ENCODE data around the gene SLC24A3. TPM values are rescaled to one million over a fixed set of nuclear protein-coding genes. Genes with fewer than 3 reads are reported as not detected.

Gene SLC24A3
- total RNA-seq, 1 donor from 2014 or later: 0.51 TPM

- Mint-ChIP-seq H3K4me1 (no peaks in the 10 kb centered on the region), H3K27me3 (ENCODE audit: low read depth) (peaks cover 2% of the 10 kb centered on the region), H3K9me3 (peaks cover 12% of the 10 kb centered on the region), H3K27ac (ENCODE audit: unreplicated experiment) (no peak overlapping the region), H3K36me3 (ENCODE audit: low read depth) (peaks cover 10% of the 10 kb centered on the region), H3K4me3 (no peak overlapping the region)
- TF ChIP-seq CTCF (conservative IDR thresholded peaks at IDR 0.05): no peak
- no peak for DNase-seq (ENCODE audit: low read depth, low spot score)
Observed at GRCh38 chr20:19397666-19398065, 185.2 kb downstream of the SLC24A3 start.

GRCh38 chr20:19401096-19401495, 188.7 kb downstream of the SLC24A3 start:
- TF ChIP-seq CTCF (conservative IDR thresholded peaks at IDR 0.05): no peak
- no peak overlapping the region for H3K4me3 Mint-ChIP-seq
- H3K9me3 Mint-ChIP-seq: peaks cover 8% of the 10 kb centered on the region
- H3K27ac Mint-ChIP-seq (ENCODE audit: unreplicated experiment): no peak overlapping the region
- peaks cover 6% of the 10 kb centered on the region for H3K36me3 Mint-ChIP-seq (ENCODE audit: low read depth)
- H3K4me1 Mint-ChIP-seq: no peaks in the 10 kb centered on the region
- DNase-seq (ENCODE audit: low read depth, low spot score): no peak
- H3K27me3 Mint-ChIP-seq (ENCODE audit: low read depth): peaks cover 2% of the 10 kb centered on the region

GRCh38 chr20:19403549-19403948, 191.1 kb downstream of the SLC24A3 start:
- no peak for DNase-seq (ENCODE audit: low read depth, low spot score)
- Mint-ChIP-seq H3K27me3 (ENCODE audit: low read depth) (peaks cover 13% of the 10 kb centered on the region), H3K4me1 (no peaks in the 10 kb centered on the region), H3K9me3 (peaks cover 6% of the 10 kb centered on the region), H3K4me3 (no peak overlapping the region), H3K36me3 (ENCODE audit: low read depth) (peaks cover 6% of the 10 kb centered on the region), H3K27ac (ENCODE audit: unreplicated experiment) (no peak overlapping the region)
- TF ChIP-seq CTCF (conservative IDR thresholded peaks at IDR 0.05): no peak

GRCh38 chr20:19404826-19405225, 192.4 kb downstream of the SLC24A3 start:
- Mint-ChIP-seq H3K36me3 (ENCODE audit: low read depth) (no peaks in the 10 kb centered on the region), H3K4me3 (no peak overlapping the region), H3K27me3 (ENCODE audit: low read depth) (peaks cover 15% of the 10 kb centered on the region), H3K9me3 (no peaks in the 10 kb centered on the region), H3K4me1 (no peaks in the 10 kb centered on the region), H3K27ac (ENCODE audit: unreplicated experiment) (no peak overlapping the region)
- no peak for DNase-seq (ENCODE audit: low read depth, low spot score)
- TF ChIP-seq CTCF (conservative IDR thresholded peaks at IDR 0.05): no peak

- TF ChIP-seq CTCF (conservative IDR thresholded peaks at IDR 0.05): no peak
- H3K36me3 Mint-ChIP-seq (ENCODE audit: low read depth): no peaks in the 10 kb centered on the region
- peaks cover 15% of the 10 kb centered on the region for H3K27me3 Mint-ChIP-seq (ENCODE audit: low read depth)
- no peak overlapping the region for H3K4me3 Mint-ChIP-seq
- no peak overlapping the region for H3K27ac Mint-ChIP-seq (ENCODE audit: unreplicated experiment)
- H3K4me1 Mint-ChIP-seq: no peaks in the 10 kb centered on the region
- no peak for DNase-seq (ENCODE audit: low read depth, low spot score)
- H3K9me3 Mint-ChIP-seq: no peaks in the 10 kb centered on the region
Observed at GRCh38 chr20:19405958-19406357, 193.5 kb downstream of the SLC24A3 start.

- H3K4me1 Mint-ChIP-seq: no peaks in the 10 kb centered on the region
- no peaks in the 10 kb centered on the region for H3K9me3 Mint-ChIP-seq
- no peak for DNase-seq (ENCODE audit: low read depth, low spot score)
- H3K36me3 Mint-ChIP-seq (ENCODE audit: low read depth): no peaks in the 10 kb centered on the region
- no peak overlapping the region for H3K27ac Mint-ChIP-seq (ENCODE audit: unreplicated experiment)
- no peak for TF ChIP-seq CTCF (conservative IDR thresholded peaks at IDR 0.05)
- H3K27me3 Mint-ChIP-seq (ENCODE audit: low read depth): peaks cover 15% of the 10 kb centered on the region
- H3K4me3 Mint-ChIP-seq: no peak overlapping the region
Observed at GRCh38 chr20:19406381-19406780, 193.9 kb downstream of the SLC24A3 start.
